DMS79 treated with DMSO at 0.1 percent for 48 hours (cell line): ENCODE results near the gene LKAAEAR1.
A peak's percentile ranks its signal among the peaks of the same experiment; 100 is the strongest.

Source experiments
- DNase-seq: peaks from one replicate; lab custom pipeline; 2025; lab: John Stamatoyannopoulos, UW

Gene LKAAEAR1

GRCh38 chr20:64110411-64111068 is 26.3 kb upstream of the LKAAEAR1 start:
- DNase-seq, result no peak

- peak; percentile 35 for DNase-seq
Observed at GRCh38 chr20:64109831-64110391, 25.7 kb upstream of the LKAAEAR1 start.

- no peak for DNase-seq
Observed at GRCh38 chr20:64108731-64109681, 24.8 kb upstream of the LKAAEAR1 start.

- DNase-seq, result no peak
Observed at GRCh38 chr20:64107736-64108457, 23.7 kb upstream of the LKAAEAR1 start.

- DNase-seq, result no peak
Observed at GRCh38 chr20:64106981-64107735, 23.0 kb upstream of the LKAAEAR1 start, which contains the start of gene NPBWR2. NPBWR2 (minus strand) TSS chr20:64107565; CDS start chr20:64106831, 734 bp downstream.

GRCh38 chr20:64106435-64106961 is 22.3 kb upstream of the LKAAEAR1 start:
- DNase-seq, result no peak

GRCh38 chr20:64105846-64106434 is 21.7 kb upstream of the LKAAEAR1 start:
- no peak for DNase-seq

- DNase-seq, result no peak
Observed at GRCh38 chr20:64104667-64105451, 20.7 kb upstream of the LKAAEAR1 start.

- DNase-seq, result no peak
Observed at GRCh38 chr20:64103871-64104666, 19.9 kb upstream of the LKAAEAR1 start.

GRCh38 chr20:64102647-64103354 is 18.6 kb upstream of the LKAAEAR1 start:
- peak; percentile 88 for DNase-seq

- peak; percentile 64 for DNase-seq
Observed at GRCh38 chr20:64101731-64102621, 17.8 kb upstream of the LKAAEAR1 start.

GRCh38 chr20:64100946-64101688 is 16.9 kb upstream of the LKAAEAR1 start:
- no peak for DNase-seq

GRCh38 chr20:64100566-64100888 is 16.3 kb upstream of the LKAAEAR1 start:
- DNase-seq, result no peak

- no peak for DNase-seq
Observed at GRCh38 chr20:64099880-64100565, 15.8 kb upstream of the LKAAEAR1 start.

GRCh38 chr20:64099086-64099786 is 15.0 kb upstream of the LKAAEAR1 start:
- DNase-seq, result no peak
